Left forelimb (tissue), 1 donor: ENCODE results near the gene TXNDC2.
"Not testable (repeated sequence)": the region's sequence is repeated elsewhere in the genome, so short reads cannot be mapped to it uniquely, and the experiment has no call there.

Source experiments
- DNase-seq: peaks from one replicate; pipeline ENCODE4 v3.0.0-alpha.2; 2018; ENCODE audit warnings: low spot score

TXNDC2 gene

GRCh38 chr18:9885170-9886004, at the start of gene TXNDC2:
TXNDC2 (plus strand) TSS chr18:9885973; CDS start chr18:9886681, 708 bp downstream.
- DNase-seq: no peak

DNA sequence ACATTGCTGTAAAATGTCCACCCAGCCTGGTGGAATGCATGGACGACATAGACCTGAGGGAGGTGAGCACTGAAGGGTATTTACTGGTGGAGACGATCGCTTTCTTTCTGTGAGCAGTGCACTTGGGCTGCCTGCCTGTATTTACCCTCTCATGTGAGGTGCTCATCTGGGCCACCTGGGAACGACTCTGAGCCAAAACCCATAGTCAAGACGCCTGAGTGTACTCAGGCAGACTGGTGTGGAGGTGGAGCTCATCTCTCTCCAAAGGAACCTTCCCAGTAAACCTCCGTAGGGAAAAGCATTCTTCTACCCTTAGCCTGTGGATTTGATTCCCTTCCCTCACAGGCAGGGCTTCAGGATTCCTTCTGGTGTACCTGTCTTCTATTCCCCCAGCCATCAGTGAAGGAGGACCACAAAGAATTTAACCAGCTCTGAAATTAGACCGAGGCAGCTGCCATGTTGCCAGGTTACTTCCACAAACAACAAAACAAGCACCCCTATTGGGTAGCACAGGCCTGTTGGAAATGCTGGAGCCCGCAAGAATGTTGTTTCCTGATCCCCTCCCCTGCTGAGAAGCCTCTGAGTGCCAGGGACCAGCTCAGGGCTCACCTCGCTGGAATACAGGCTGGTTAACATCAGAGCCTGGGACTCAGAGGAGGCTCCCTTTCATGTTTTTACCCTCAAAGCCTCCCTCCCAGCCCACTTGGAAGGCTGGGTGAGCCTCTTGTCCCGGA, 47.5 kb upstream of the TXNDC2 start:
- DNase-seq: no peak

- DNase-seq: no peak
Measured at GRCh38 chr18:9839211-9839610, 46.6 kb upstream of the TXNDC2 start.

- DNase-seq: no peak
Measured at GRCh38 chr18:9839853-9840252, 45.9 kb upstream of the TXNDC2 start.

DNA sequence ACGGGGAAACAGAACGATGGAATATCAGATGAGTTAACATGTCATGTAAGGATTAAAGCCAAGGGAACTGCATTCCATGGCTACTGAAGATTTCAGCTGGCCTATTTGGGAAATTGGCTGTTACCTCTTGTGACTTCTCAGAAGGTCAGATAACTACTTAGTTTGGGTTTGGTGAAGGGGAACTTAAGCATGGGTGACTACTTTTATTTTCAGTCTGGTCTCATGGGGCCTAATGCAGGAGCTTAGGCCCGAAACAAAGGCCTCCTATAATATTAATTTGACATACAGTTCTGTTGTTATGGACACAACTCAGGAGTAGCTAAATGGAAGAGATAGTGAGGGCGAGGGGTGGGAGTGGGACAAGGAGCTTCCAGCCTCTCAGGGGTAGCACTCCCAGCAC, 44.0 kb upstream of the TXNDC2 start:
- no peak for DNase-seq

DNA sequence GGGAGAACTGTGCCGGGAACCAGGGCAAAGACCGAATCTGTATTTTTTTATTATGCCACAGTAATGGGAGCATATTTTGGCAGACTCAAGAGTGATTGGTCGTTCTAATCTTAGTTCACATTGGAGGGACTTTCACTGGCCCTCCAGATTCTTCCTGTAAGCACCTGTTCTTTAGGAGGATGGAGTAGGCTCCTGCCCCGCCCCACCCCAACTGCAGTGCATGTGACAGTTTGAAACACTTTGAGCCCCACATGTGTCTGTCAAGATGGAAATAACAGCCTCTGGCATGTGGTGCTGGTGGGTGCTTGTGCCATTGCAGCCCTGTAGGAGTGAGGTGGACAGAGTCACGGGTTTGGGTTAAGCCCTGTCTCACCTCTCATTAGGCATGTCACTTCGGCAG, 43.3 kb upstream of the TXNDC2 start:
- DNase-seq: no peak

DNA sequence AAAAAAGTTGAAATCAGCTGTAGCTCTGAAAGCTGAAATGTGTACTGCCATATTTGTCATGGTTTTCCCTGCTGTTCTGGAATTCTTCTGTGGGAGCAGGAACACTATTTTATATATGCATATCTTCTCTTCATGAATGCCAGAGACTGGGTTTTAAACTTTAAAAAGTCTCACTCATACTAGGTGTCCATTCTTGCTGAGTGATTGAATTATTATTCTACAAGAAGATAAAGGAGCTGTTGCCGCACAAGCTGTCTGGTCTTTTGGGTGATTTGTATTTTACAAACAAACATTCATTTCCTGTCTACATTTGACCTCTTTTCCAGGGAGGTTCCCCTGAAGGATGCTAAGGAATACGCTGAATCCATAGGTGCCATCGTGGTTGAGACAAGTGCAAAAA, 40.5 kb upstream of the TXNDC2 start:
- no peak for DNase-seq

DNA sequence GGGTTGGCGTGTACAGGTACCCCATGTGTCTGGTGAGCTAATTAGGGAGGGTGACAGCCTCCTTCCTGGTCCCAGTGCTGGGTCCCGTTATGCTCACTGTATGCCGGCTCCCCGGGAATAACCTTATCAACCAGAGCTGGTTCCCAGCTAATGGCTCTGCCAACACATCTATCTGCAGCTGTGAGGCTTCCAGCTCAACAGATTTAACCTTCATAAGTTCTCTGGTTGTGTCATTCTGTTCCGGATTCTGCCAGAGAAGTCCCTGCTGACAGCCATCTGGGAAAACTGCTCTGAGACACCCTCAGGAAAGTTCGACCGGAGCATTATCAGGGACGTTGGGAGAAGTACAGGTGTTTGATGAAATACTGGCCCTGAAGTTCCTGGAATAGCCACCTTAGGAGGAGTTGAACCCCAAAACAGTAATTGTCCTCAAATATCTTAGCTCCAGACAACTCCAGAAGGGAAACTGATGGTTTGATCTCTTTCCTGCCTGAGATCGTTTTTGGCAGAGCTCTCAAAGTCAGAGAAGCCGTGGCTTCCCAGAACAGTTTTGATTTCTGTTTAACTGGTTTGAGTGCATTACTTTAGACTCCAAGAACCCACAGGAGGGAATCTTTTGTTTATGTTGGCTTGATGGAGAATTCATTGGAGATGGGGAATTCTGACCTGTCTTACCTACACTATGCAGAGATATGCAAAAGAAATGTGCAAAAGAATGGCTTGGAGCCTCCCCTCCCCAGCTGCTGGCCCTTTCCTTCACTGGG, 39.4 kb upstream of the TXNDC2 start:
- DNase-seq: no peak

- DNase-seq: no peak
Measured at GRCh38 chr18:9848170-9848879, 37.4 kb upstream of the TXNDC2 start.

DNA sequence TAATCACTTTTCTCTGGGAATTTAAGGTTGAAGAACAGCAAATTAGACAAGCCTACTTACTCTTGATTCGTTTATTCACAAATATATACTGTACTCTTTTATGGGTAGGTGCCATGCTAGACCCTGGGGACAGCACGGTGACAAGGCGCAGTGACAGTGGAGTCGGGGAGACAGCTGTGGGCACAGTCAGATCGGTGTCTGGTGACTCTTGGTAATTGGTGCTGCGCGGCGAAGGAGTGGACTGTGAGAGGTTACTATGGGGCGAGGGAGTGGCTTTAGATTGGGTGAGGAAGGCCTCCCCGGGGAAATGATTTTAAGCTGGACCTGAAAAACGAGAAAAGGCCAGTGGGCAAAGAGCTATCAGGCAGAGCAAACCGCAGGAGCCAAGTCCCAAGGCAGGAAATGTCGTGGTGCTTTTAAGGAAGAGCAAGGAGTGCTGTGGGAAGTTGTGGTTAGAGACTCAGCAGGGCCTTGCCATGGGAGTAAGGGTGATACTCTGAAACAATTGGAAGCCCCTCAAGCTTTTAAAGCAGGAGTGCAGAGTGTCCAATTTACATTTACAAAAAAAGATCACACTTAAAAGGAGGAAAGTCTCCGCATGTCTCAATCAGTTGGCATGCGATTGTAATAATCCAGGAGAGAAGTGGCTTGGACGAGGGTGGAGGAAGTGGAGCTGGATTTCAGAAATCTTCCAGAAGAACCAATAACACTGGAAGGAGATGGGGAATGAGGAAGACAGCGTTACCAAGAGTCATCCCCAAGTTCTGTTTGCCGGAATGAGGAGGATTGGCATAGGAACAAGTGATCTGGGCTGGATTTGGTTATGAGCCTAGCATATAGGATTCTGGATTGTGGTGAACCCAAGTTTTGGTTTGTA, 36.1 kb upstream of the TXNDC2 start:
- DNase-seq: no peak

DNA sequence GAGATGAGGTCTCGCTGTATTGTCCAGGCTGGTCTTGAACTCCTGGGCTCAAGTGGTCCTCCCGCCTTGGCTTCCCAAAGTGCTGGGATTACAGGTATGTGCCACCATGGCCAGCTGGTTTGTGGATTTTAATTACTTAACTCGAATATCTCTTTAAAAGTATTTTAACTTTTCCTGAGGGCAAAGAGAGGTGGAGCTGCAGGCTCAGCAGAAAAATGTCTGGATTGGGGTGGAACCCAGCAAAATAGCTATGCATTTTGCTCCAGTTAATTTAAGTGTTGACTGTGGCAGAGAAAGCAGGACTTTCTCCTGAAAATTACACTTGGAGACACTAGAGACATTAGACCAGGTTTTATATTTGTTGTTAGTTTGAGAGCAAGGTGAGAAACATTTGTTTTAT, 35.5 kb upstream of the TXNDC2 start:
- DNase-seq: no peak

- DNase-seq: no peak
Measured at GRCh38 chr18:9851511-9851910, 34.3 kb upstream of the TXNDC2 start.

GRCh38 chr18:9852266-9853081, 33.3 kb upstream of the TXNDC2 start:
- no peak for DNase-seq

DNA sequence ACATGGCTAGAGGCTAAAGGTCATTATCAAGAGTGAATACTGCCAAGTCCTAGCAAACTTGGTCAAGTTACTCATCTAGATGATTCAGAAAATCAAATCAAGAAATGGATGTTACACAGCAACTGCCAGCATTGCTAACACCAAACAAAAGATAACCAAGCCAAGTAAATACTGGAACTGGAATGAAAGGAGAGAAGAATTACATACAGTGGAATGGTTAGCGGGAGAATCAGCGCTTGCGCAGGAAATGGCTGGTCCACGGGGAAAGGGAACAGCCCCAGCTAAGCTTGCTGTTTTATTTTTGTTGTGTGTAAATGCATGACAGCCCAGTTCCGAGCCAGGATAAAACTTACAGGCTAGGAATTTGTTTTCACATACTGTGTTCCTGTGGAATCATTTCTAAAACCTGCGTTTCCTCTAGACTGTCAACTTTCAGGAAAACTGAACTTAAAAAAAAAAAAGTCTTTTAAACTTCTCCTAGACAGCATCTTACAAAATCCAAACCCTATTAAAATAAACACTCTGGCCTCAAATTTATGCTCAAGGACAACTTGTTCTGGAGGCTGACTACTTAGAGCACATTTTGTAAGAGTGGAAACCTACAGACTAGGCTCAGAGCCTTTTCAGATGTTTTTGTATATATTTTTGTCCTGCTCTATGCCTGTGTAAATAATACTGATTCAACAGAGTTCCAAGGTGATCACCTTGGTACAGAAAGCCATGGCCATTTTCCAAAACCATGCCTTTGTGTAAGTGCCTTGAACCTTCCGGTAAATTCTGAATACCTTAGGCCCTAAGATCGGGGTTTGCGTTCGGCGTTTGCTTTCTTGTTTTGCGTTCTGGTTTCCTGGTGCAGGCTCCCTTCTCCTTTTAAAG, 30.7 kb upstream of the TXNDC2 start:
- no peak for DNase-seq

DNA sequence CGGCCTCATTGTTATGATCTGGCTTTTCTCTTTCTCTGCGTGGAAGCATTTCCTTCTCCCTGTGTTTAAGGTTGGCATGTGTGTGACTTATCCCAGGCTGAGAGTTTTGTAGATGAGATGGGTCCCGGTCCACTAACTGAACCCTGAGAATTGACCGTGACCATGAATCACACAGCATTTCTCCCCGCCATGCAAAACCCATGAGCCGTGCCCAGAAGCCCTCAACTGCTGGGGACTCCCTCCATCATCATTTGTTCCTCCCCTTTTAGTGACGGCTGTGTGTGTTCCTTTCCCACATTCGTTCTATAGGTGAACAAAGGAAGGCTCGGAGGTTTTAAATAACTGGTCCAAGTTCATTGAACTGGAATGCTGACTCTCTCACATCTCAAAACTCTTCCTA, 30.1 kb upstream of the TXNDC2 start:
- no peak for DNase-seq

GRCh38 chr18:9856092-9856491, 29.7 kb upstream of the TXNDC2 start:
- DNase-seq: no peak

GRCh38 chr18:9857479-9857998, 28.2 kb upstream of the TXNDC2 start:
- DNase-seq: not testable (repeated sequence)

DNA sequence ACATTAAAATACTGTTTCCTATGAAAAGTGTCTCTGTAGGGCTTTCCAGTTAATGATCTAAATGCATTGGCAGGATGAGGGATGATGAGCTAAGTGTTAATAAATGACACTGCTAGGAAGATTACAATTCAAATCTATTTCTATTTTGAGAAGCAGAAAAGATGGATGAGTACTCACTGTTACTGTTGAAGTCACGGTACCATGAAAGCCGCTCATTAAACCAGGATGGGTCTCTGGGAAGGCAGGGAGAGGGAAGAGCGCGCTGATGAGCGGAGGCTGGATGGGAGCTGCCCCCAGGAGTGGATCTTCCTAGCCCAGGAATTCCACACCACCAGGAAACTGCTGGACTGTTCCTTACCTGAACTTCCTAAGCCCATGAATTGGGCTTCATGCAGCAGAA, 27.1 kb upstream of the TXNDC2 start:
- no peak for DNase-seq

- DNase-seq: no peak
Measured at GRCh38 chr18:9859232-9859631, 26.5 kb upstream of the TXNDC2 start.
